Duodenal mucosa (tissue), 2 donors: ENCODE measurements around the gene TCEA3.
A peak's percentile ranks its signal among the peaks of the same experiment; 100 is the strongest.

Source experiments
- H3K27ac ChIP-seq: one replicate; pipeline ENCODE4 v1.7.0; 2013; ENCODE audit warnings: low read depth, low read length
- H3K27me3 ChIP-seq, 2 donors: one replicate each; pipeline ENCODE4 v1.7.0; 2013; ENCODE audit warnings: low read length in 2 of 2, control low read depth in 1 of 2; ENCODE audit not compliant: insufficient read depth in 2 of 2, control insufficient read depth in 1 of 2
- H3K36me3 ChIP-seq, 2 donors: one replicate each; pipeline ENCODE4 v1.7.0; 2013; ENCODE audit warnings: low read length in 2 of 2, control low read depth in 1 of 2; ENCODE audit not compliant: insufficient read depth in 2 of 2, control insufficient read depth in 1 of 2
- H3K4me1 ChIP-seq, 2 donors: one replicate each; pipeline ENCODE4 v1.7.0; 2013; ENCODE audit warnings: low read length in 2 of 2, control low read depth in 1 of 2; ENCODE audit not compliant: insufficient read depth in 2 of 2, control insufficient read depth in 1 of 2
- H3K4me3 ChIP-seq, 2 donors: one replicate each; pipeline ENCODE4 v1.7.0; 2013; ENCODE audit warnings: low read length in 2 of 2, low read depth in 1 of 2
- H3K9ac ChIP-seq, 2 donors: one replicate each; pipeline ENCODE4 v1.7.0; 2013; ENCODE audit warnings: low read length in 2 of 2, low read depth in 1 of 2
- H3K9me3 ChIP-seq, 2 donors: one replicate each; pipeline ENCODE4 v1.7.0; 2013; ENCODE audit warnings: low read length in 2 of 2, control low read depth in 1 of 2; ENCODE audit not compliant: control insufficient read depth in 1 of 2

The TCEA3 gene

GRCh38 chr1:23403735-23404486 is 20.6 kb downstream of the TCEA3 start:
- Histone ChIP-seq H3K9me3 (no peaks in the 10 kb centered on the region), H3K4me3 (peak overlapping the region; percentile 9 to 10), H3K36me3 (peaks cover 13 to 36% of the 10 kb centered on the region in 2 donors), H3K9ac (peak overlapping the region in 1 of 2 donors; percentile 16), H3K4me1 (peaks cover 25 to 26% of the 10 kb centered on the region in 2 donors), H3K27me3 (no peaks in the 10 kb centered on the region), H3K27ac (no peak overlapping the region)

- H3K9ac ChIP-seq: peak overlapping the region in 1 of 2 donors; percentile 16
- H3K27ac ChIP-seq: no peak overlapping the region
- H3K4me1 ChIP-seq: peaks cover 25 to 26% of the 10 kb centered on the region in 2 donors
- no peaks in the 10 kb centered on the region for H3K9me3 ChIP-seq
- peaks cover 11 to 30% of the 10 kb centered on the region in 2 donors for H3K36me3 ChIP-seq
- no peaks in the 10 kb centered on the region for H3K27me3 ChIP-seq
- peak overlapping the region; percentile 9 to 10 for H3K4me3 ChIP-seq
Measured at GRCh38 chr1:23403355-23403734, 21.2 kb downstream of the TCEA3 start.

GRCh38 chr1:23403038-23403336 is 21.6 kb downstream of the TCEA3 start:
- H3K4me3 ChIP-seq: no peak overlapping the region
- no peak overlapping the region for H3K9ac ChIP-seq
- no peaks in the 10 kb centered on the region for H3K27me3 ChIP-seq
- H3K36me3 ChIP-seq: peaks cover 9 to 31% of the 10 kb centered on the region in 2 donors
- peaks cover 25 to 26% of the 10 kb centered on the region in 2 donors for H3K4me1 ChIP-seq
- H3K9me3 ChIP-seq: no peaks in the 10 kb centered on the region
- no peak overlapping the region for H3K27ac ChIP-seq

- Histone ChIP-seq H3K9ac (no peak overlapping the region), H3K4me3 (no peak overlapping the region), H3K27me3 (no peaks in the 10 kb centered on the region), H3K36me3 (peaks cover 9 to 37% of the 10 kb centered on the region in 2 donors), H3K9me3 (no peaks in the 10 kb centered on the region), H3K27ac (no peak overlapping the region), H3K4me1 (peaks cover 25 to 26% of the 10 kb centered on the region in 2 donors)
Measured at GRCh38 chr1:23402286-23403037, 22.1 kb downstream of the TCEA3 start.

- Histone ChIP-seq H3K27ac (no peak overlapping the region), H3K9me3 (no peaks in the 10 kb centered on the region), H3K36me3 (peaks cover 9 to 33% of the 10 kb centered on the region in 2 donors), H3K9ac (no peak overlapping the region), H3K27me3 (no peaks in the 10 kb centered on the region), H3K4me3 (no peak overlapping the region), H3K4me1 (peaks cover 25 to 26% of the 10 kb centered on the region in 2 donors)
Measured at GRCh38 chr1:23401313-23401712, 23.2 kb downstream of the TCEA3 start.

GRCh38 chr1:23400324-23401114 is 24.0 kb downstream of the TCEA3 start:
- Histone ChIP-seq H3K9me3 (no peaks in the 10 kb centered on the region), H3K4me3 (no peak overlapping the region), H3K27ac (no peak overlapping the region), H3K27me3 (no peaks in the 10 kb centered on the region), H3K4me1 (peaks cover 25 to 26% of the 10 kb centered on the region in 2 donors), H3K9ac (no peak overlapping the region), H3K36me3 (peaks cover 9 to 33% of the 10 kb centered on the region in 2 donors)

GRCh38 chr1:23399229-23399628 is 25.3 kb downstream of the TCEA3 start:
- H3K36me3 ChIP-seq: peaks cover 9 to 33% of the 10 kb centered on the region in 2 donors
- H3K9me3 ChIP-seq: no peaks in the 10 kb centered on the region
- H3K9ac ChIP-seq: no peak overlapping the region
- no peaks in the 10 kb centered on the region for H3K27me3 ChIP-seq
- no peak overlapping the region for H3K27ac ChIP-seq
- no peak overlapping the region for H3K4me3 ChIP-seq
- H3K4me1 ChIP-seq: peaks cover 23 to 26% of the 10 kb centered on the region in 2 donors

- H3K27me3 ChIP-seq: no peaks in the 10 kb centered on the region
- H3K4me1 ChIP-seq: peaks cover 11 to 16% of the 10 kb centered on the region in 2 donors
- no peak overlapping the region for H3K27ac ChIP-seq
- H3K4me3 ChIP-seq: no peak overlapping the region
- H3K36me3 ChIP-seq: peaks cover 6 to 39% of the 10 kb centered on the region in 2 donors
- no peak overlapping the region for H3K9ac ChIP-seq
- no peaks in the 10 kb centered on the region for H3K9me3 ChIP-seq
Measured at GRCh38 chr1:23397908-23398307, 26.6 kb downstream of the TCEA3 start.

- Histone ChIP-seq H3K9ac (no peak overlapping the region), H3K4me1 (peaks cover 0 to 10% of the 10 kb centered on the region in 2 donors), H3K27me3 (no peaks in the 10 kb centered on the region), H3K4me3 (no peak overlapping the region), H3K36me3 (peaks cover 0 to 31% of the 10 kb centered on the region in 2 donors), H3K27ac (no peak overlapping the region), H3K9me3 (no peaks in the 10 kb centered on the region)
Measured at GRCh38 chr1:23396380-23396779, 28.2 kb downstream of the TCEA3 start.

- peaks cover 0 to 8% of the 10 kb centered on the region in 2 donors for H3K4me1 ChIP-seq
- no peak overlapping the region for H3K27ac ChIP-seq
- peaks cover 0 to 31% of the 10 kb centered on the region in 2 donors for H3K36me3 ChIP-seq
- H3K4me3 ChIP-seq: no peak overlapping the region
- no peaks in the 10 kb centered on the region for H3K9me3 ChIP-seq
- H3K27me3 ChIP-seq: no peaks in the 10 kb centered on the region
- no peak overlapping the region for H3K9ac ChIP-seq
Measured at GRCh38 chr1:23395849-23396248, 28.7 kb downstream of the TCEA3 start.
